M059J (cell line): ENCODE results near the gene CADM1. TPM values are rescaled to one million over a fixed set of nuclear protein-coding genes. Genes with fewer than 3 reads are reported as not detected.
A peak's percentile ranks its signal among the peaks of the same experiment; 100 is the strongest.

Source experiments
- DNase-seq: peaks from one replicate; pipeline ENCODE4 v3.0.0-alpha.2; 2012; ENCODE audit warnings: low read depth
- total RNA-seq: library from RNA; depleted of rRNA; stranded (reverse); fragments of >200 nt; shearing (Covaris generic); gene quantifications from 2 replicates; pipeline ENCODE4 v1.2.3, GENCODE V29; 2014

Gene CADM1
- total RNA-seq, 1 experiment from 2014 or later, result 71.9 TPM

GRCh38 chr11:115317277-115318185 is 186.7 kb downstream of the CADM1 start:
- DNase-seq, result peak; percentile 48

- DNase-seq, result no peak
These were observed 187.5 kb downstream of the CADM1 start for GRCh38 chr11:115316696-115317095.

GRCh38 chr11:115314330-115314920 is 189.8 kb downstream of the CADM1 start:
- DNase-seq, result no peak

GRCh38 chr11:115313224-115313838 is 190.9 kb downstream of the CADM1 start:
- DNase-seq, result no peak

- DNase-seq, result no peak
These were observed 192.3 kb downstream of the CADM1 start for GRCh38 chr11:115311949-115312348.

GRCh38 chr11:115306689-115307088 is 197.5 kb downstream of the CADM1 start:
- no peak for DNase-seq

GRCh38 chr11:115304774-115305472 is 199.3 kb downstream of the CADM1 start:
- DNase-seq, result no peak

- DNase-seq, result no peak
These were observed 200.2 kb downstream of the CADM1 start for GRCh38 chr11:115303929-115304531.

GRCh38 chr11:115302946-115303703 is 201.1 kb downstream of the CADM1 start:
- no peak for DNase-seq

GRCh38 chr11:115300660-115301428 is 203.4 kb downstream of the CADM1 start:
- DNase-seq, result peak; percentile 66

GRCh38 chr11:115298300-115299012 is 205.8 kb downstream of the CADM1 start:
- DNase-seq, result no peak

- no peak for DNase-seq
These were observed 206.9 kb downstream of the CADM1 start for GRCh38 chr11:115297330-115297729.

GRCh38 chr11:115291325-115291724 is 212.9 kb downstream of the CADM1 start:
- DNase-seq, result no peak

GRCh38 chr11:115290893-115291292 is 213.3 kb downstream of the CADM1 start:
- peak; percentile 49 for DNase-seq

GRCh38 chr11:115290479-115290878 is 213.7 kb downstream of the CADM1 start:
- no peak for DNase-seq

- no peak for DNase-seq
These were observed 216.9 kb downstream of the CADM1 start for GRCh38 chr11:115287266-115287665.

- DNase-seq, result no peak
These were observed 217.6 kb downstream of the CADM1 start for GRCh38 chr11:115286614-115287013.

GRCh38 chr11:115284773-115285172 is 219.4 kb downstream of the CADM1 start:
- DNase-seq, result peak; percentile 61

- no peak for DNase-seq
These were observed 221.3 kb downstream of the CADM1 start for GRCh38 chr11:115282923-115283322.
